H1 (cell line): Measurements from ENCODE around the gene MANBA. TPM values are rescaled to one million over a fixed set of nuclear protein-coding genes. Genes with fewer than 3 reads are reported as not detected.

Experiments used
- EZH2 ChIP-seq: fragments of 200-600 bp; sonication (generic); IDR thresholded peaks from 2 replicates; pipeline ENCODE4 v1.7.1; 2012; ENCODE audit warnings: low read depth, mild to moderate bottlenecking, moderate library complexity, low read length, inconsistent platforms; ENCODE audit not compliant: severe bottlenecking
- FOSL1 ChIP-seq: IDR thresholded peaks from 2 replicates; pipeline ENCODE4 v1.6.1; 2011; ENCODE audit warnings: mild to moderate bottlenecking, low read depth, low read length, moderate library complexity; ENCODE audit not compliant: insufficient read depth
- NRF1 ChIP-seq: IDR thresholded peaks from 2 replicates; pipeline ENCODE4 v1.6.1; 2011; ENCODE audit warnings: mild to moderate bottlenecking, low read depth, low read length, improper control_type of control experiment
- SP1 ChIP-seq: IDR thresholded peaks from 2 replicates; pipeline ENCODE4 v1.6.1; 2011; ENCODE audit warnings: low read depth, low read length
- TAF7 ChIP-seq: optimal IDR thresholded peaks from 2 replicates; pipeline ENCODE3; 2011; ENCODE audit warnings: low read depth, mild to moderate bottlenecking, inconsistent platforms, low read length, moderate library complexity, borderline replicate concordance
- polyA plus RNA-seq, 7 experiments: library from polyadenylated mRNA; depleted of rRNA in 3 of 7; stranded (reverse) in 5 of 7; unstranded in 2 of 7; fragments of >200 nt in 5 of 7; fragments of 200-250 nt in 2 of 7; gene quantifications; 1 replicate in 5 of 7; 2 replicates in 1 of 7; 4 replicates in 1 of 7; pipeline versions ENCODE4 v1.2.1 to v1.2.3, GENCODE V29; 2011 to 2013; ENCODE audit warnings: missing spikeins in 2 of 7, mixed read lengths in 2 of 7
- total RNA-seq: library from RNA; stranded (reverse); fragmentation: NEBNext Ultra II Directional; extraction: Animal tissue kit (Norgen Biotek cat#: 25700); gene quantifications from 2 replicates; pipeline ENCODE4 v1.2.1, GENCODE V29; 2021
- TF ChIP-seq, protein P1 (sequence below): fragments of 300-600 bp; sonication (generic); IDR thresholded peaks from 2 replicates; pipeline ENCODE4 v1.7.1; 2012; ENCODE audit warnings: low read length, moderate library complexity, mild to moderate bottlenecking, inconsistent platforms; ENCODE audit not compliant: insufficient replicate concordance

Gene MANBA
- total and polyA plus RNA-seq, 2 of the 8 experiments (the other 6 are each of a cell fraction or from before 2014, with no cell fraction given) = 22.9 to 27.8 TPM

DNA sequence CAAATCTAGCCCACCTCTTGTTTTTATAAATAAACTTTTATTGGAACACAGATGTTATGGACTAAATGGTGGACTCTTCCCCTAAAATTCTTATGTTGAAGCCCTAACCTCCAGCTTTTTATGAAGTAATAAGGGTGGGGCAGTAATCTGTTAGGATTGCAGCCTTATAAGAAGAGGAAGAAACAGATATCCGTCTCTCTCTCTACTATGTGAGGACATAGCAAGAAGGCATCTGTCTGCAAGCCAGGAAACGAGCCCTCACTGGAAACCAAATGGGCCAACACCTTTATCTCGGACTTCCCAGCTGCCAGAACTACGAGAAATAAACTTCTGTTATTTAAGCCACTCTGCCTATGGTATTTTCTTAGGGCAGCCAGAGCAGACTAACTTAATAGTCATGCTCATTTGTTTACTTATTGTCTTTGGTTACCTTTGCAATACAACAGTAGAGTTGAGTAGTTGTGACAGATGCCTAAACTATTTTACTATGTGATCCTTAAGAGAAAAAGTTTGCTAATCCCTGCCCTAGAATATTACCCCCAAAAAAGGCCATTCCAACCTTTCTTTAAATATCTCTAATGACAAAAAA is 67.4 kb downstream of the MANBA start (continued):
- TF ChIP-seq, protein P1, sequence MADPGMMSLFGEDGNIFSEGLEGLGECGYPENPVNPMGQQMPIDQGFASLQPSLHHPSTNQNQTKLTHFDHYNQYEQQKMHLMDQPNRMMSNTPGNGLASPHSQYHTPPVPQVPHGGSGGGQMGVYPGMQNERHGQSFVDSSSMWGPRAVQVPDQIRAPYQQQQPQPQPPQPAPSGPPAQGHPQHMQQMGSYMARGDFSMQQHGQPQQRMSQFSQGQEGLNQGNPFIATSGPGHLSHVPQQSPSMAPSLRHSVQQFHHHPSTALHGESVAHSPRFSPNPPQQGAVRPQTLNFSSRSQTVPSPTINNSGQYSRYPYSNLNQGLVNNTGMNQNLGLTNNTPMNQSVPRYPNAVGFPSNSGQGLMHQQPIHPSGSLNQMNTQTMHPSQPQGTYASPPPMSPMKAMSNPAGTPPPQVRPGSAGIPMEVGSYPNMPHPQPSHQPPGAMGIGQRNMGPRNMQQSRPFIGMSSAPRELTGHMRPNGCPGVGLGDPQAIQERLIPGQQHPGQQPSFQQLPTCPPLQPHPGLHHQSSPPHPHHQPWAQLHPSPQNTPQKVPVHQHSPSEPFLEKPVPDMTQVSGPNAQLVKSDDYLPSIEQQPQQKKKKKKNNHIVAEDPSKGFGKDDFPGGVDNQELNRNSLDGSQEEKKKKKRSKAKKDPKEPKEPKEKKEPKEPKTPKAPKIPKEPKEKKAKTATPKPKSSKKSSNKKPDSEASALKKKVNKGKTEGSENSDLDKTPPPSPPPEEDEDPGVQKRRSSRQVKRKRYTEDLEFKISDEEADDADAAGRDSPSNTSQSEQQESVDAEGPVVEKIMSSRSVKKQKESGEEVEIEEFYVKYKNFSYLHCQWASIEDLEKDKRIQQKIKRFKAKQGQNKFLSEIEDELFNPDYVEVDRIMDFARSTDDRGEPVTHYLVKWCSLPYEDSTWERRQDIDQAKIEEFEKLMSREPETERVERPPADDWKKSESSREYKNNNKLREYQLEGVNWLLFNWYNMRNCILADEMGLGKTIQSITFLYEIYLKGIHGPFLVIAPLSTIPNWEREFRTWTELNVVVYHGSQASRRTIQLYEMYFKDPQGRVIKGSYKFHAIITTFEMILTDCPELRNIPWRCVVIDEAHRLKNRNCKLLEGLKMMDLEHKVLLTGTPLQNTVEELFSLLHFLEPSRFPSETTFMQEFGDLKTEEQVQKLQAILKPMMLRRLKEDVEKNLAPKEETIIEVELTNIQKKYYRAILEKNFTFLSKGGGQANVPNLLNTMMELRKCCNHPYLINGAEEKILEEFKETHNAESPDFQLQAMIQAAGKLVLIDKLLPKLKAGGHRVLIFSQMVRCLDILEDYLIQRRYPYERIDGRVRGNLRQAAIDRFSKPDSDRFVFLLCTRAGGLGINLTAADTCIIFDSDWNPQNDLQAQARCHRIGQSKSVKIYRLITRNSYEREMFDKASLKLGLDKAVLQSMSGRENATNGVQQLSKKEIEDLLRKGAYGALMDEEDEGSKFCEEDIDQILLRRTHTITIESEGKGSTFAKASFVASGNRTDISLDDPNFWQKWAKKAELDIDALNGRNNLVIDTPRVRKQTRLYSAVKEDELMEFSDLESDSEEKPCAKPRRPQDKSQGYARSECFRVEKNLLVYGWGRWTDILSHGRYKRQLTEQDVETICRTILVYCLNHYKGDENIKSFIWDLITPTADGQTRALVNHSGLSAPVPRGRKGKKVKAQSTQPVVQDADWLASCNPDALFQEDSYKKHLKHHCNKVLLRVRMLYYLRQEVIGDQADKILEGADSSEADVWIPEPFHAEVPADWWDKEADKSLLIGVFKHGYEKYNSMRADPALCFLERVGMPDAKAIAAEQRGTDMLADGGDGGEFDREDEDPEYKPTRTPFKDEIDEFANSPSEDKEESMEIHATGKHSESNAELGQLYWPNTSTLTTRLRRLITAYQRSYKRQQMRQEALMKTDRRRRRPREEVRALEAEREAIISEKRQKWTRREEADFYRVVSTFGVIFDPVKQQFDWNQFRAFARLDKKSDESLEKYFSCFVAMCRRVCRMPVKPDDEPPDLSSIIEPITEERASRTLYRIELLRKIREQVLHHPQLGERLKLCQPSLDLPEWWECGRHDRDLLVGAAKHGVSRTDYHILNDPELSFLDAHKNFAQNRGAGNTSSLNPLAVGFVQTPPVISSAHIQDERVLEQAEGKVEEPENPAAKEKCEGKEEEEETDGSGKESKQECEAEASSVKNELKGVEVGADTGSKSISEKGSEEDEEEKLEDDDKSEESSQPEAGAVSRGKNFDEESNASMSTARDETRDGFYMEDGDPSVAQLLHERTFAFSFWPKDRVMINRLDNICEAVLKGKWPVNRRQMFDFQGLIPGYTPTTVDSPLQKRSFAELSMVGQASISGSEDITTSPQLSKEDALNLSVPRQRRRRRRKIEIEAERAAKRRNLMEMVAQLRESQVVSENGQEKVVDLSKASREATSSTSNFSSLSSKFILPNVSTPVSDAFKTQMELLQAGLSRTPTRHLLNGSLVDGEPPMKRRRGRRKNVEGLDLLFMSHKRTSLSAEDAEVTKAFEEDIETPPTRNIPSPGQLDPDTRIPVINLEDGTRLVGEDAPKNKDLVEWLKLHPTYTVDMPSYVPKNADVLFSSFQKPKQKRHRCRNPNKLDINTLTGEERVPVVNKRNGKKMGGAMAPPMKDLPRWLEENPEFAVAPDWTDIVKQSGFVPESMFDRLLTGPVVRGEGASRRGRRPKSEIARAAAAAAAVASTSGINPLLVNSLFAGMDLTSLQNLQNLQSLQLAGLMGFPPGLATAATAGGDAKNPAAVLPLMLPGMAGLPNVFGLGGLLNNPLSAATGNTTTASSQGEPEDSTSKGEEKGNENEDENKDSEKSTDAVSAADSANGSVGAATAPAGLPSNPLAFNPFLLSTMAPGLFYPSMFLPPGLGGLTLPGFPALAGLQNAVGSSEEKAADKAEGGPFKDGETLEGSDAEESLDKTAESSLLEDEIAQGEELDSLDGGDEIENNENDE = no peak
- no peak for TF ChIP-seq FOSL1
- no peak for TF ChIP-seq NRF1
- TF ChIP-seq EZH2 = no peak
- no peak for TF ChIP-seq TAF7
- no peak for TF ChIP-seq SP1
